Gastroesophageal sphincter (tissue), 4 donors: Measurements from ENCODE around the gene TOMM22. TPM values are rescaled to one million over a fixed set of nuclear protein-coding genes. Genes with fewer than 3 reads are reported as not detected.

ENCODE experiments used
- ATAC-seq: fragments of 150-250 bp; one replicate; pipeline ENCODE4 v1.9.1; 2016; ENCODE audit warnings: mild to moderate bottlenecking, moderate library complexity
- H3K27ac ChIP-seq, 4 donors: fragments of 200-600 bp; sonication (generic) in 3 of 4; 1 replicate in 3 of 4; 2 replicates in 1 of 4; pipeline ENCODE4 v1.5.1; 2016 to 2019
- H3K27me3 ChIP-seq: fragments of 200-600 bp; sonication (generic); one replicate; pipeline ENCODE4 v1.5.1; 2019
- H3K36me3 ChIP-seq, 2 donors: fragments of 200-600 bp; sonication (generic); one replicate each; pipeline ENCODE4 v1.5.1; 2019; ENCODE audit warnings: control low read depth in 1 of 2
- H3K4me1 ChIP-seq, 3 donors: fragments of 200-600 bp; sonication (generic); 1 replicate in 2 of 3; 2 replicates in 1 of 3; pipeline ENCODE4 v1.5.1; 2016 to 2019; ENCODE audit warnings: control low read depth in 2 of 3
- H3K4me3 ChIP-seq, 2 donors: fragments of 200-600 bp; sonication (generic); one replicate each; pipeline ENCODE4 v1.5.1; 2019; ENCODE audit warnings: mild to moderate bottlenecking in 1 of 2, moderate library complexity in 1 of 2
- H3K9me3 ChIP-seq, 3 donors: fragments of 200-600 bp; sonication (generic); one replicate each; pipeline ENCODE4 v1.5.1; 2017 to 2019; ENCODE audit warnings: control low read depth in 2 of 3
- EP300 ChIP-seq: sonication (generic); formaldehyde crosslinking; IDR thresholded peaks from one replicate; pipeline ENCODE4 v1.6.1; 2017; ENCODE audit warnings: antibody characterized with exemption, mild to moderate bottlenecking
- POLR2A ChIP-seq, 2 donors: fragments of 450-650 bp; IDR thresholded peaks; one replicate each; pipeline ENCODE4 v1.6.1; 2017; ENCODE audit warnings: antibody characterized with exemption in 2 of 2, mild to moderate bottlenecking in 2 of 2, moderate library complexity in 1 of 2
- POLR2AphosphoS5 ChIP-seq: sonication (generic); formaldehyde crosslinking; IDR thresholded peaks from one replicate; pipeline ENCODE4 v1.6.1; 2017; ENCODE audit warnings: antibody characterized with exemption
- WGBS, 2 donors: methylation state at CpG; one replicate each; pipeline ENCODE4 v1.1.5; 2018; ENCODE audit warnings: low coverage in 1 of 2; 5-methylcytosine and 5-hydroxymethylcytosine counted together
- total RNA-seq, 4 donors: library from RNA; depleted of rRNA; stranded (reverse); fragments of >200 nt; gene quantifications; one replicate each; pipeline ENCODE4 v1.1.0, GENCODE V29; 2016
- TF ChIP-seq, protein P1 (sequence below), 4 experiments: fragments of 200-600 bp in 2 of 4; fragments of 450-650 bp in 2 of 4; sonication (generic) in 1 of 4; IDR thresholded peaks; one replicate each; pipeline ENCODE4 v1.5.1; 2017 to 2019; ENCODE audit warnings: antibody characterized with exemption in 4 of 4, mild to moderate bottlenecking in 2 of 4, moderate library complexity in 2 of 4

TOMM22 gene
- total RNA-seq, 4 donors from 2014 or later, result 29.6 to 41.2 (median 32.2) TPM

DNA sequence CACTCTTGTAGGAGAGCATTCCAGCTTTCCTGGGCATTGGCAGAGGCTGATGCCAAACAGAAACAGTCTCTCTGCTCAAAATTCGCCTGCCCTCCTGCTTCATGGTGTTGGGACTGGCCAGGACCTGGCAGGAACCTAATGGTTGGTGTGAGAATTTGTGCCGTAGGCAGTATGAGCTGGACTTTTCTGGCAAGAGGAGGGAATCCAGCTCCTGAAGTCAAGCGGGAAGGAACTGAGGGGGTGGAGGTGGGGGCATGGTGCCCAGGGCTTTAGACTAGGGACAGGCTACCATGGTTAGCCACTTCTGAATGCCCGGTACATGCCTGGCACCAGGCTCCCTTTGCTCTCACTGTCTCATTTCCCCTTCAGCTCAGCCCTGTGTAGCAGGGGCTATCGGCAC lies 6.9 kb upstream of the TOMM22 start:
- no peak for ATAC-seq
- H3K4me1 ChIP-seq, result no peaks in the 10 kb centered on the region
- H3K36me3 ChIP-seq, result peaks cover 0 to 42% of the 10 kb centered on the region in 2 donors
- no peak overlapping the region for H3K27ac ChIP-seq
- TF ChIP-seq POLR2A (IDR thresholded peaks at IDR 0.05) (no peak), POLR2AphosphoS5 (no peak), EP300 (no peak)
- TF ChIP-seq, protein P1, sequence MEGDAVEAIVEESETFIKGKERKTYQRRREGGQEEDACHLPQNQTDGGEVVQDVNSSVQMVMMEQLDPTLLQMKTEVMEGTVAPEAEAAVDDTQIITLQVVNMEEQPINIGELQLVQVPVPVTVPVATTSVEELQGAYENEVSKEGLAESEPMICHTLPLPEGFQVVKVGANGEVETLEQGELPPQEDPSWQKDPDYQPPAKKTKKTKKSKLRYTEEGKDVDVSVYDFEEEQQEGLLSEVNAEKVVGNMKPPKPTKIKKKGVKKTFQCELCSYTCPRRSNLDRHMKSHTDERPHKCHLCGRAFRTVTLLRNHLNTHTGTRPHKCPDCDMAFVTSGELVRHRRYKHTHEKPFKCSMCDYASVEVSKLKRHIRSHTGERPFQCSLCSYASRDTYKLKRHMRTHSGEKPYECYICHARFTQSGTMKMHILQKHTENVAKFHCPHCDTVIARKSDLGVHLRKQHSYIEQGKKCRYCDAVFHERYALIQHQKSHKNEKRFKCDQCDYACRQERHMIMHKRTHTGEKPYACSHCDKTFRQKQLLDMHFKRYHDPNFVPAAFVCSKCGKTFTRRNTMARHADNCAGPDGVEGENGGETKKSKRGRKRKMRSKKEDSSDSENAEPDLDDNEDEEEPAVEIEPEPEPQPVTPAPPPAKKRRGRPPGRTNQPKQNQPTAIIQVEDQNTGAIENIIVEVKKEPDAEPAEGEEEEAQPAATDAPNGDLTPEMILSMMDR (IDR thresholded peaks at IDR 0.05), result no peak
- H3K9me3 ChIP-seq, result no peaks in the 10 kb centered on the region
- 53 to 88% methylated on average over 1 to 4 of the region's 5 CpGs for WGBS, 2 donors
- no peaks in the 10 kb centered on the region for H3K27me3 ChIP-seq
- no peak overlapping the region for H3K4me3 ChIP-seq

DNA sequence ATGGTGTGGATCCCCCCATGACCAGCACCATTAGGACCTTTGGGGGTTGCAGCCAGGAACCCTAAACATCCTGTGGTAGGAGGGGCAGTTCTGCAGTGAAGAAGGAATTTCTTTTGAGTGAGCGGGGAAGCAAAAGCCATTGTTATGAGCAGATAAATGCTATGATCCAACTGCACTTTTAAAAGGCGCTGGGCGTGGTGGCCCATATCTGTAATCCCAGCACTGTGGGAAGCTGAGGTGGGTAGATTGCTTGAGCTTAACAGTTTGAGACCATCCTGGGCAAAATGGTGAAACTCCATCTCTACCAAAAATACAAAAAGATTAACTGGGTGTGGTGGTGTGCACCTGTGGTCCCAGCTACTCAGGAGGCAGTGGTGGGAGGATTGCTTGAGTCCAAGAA lies 5.9 kb upstream of the TOMM22 start:
- H3K27me3 ChIP-seq, result no peaks in the 10 kb centered on the region
- no peak for ATAC-seq
- no peaks in the 10 kb centered on the region for H3K9me3 ChIP-seq
- no peak overlapping the region for H3K27ac ChIP-seq
- 100% methylated on average over 2 to 3 of the region's 3 CpGs for WGBS, 2 donors
- no peak overlapping the region for H3K4me3 ChIP-seq
- TF ChIP-seq, protein P1 (IDR thresholded peaks at IDR 0.05), result no peak
- TF ChIP-seq POLR2AphosphoS5 (no peak), POLR2A (IDR thresholded peaks at IDR 0.05) (no peak), EP300 (no peak)
- peaks cover 0 to under 1% (median 0%) of the 10 kb centered on the region in 3 donors for H3K4me1 ChIP-seq
- H3K36me3 ChIP-seq, result peaks cover 0 to 34% of the 10 kb centered on the region in 2 donors

DNA sequence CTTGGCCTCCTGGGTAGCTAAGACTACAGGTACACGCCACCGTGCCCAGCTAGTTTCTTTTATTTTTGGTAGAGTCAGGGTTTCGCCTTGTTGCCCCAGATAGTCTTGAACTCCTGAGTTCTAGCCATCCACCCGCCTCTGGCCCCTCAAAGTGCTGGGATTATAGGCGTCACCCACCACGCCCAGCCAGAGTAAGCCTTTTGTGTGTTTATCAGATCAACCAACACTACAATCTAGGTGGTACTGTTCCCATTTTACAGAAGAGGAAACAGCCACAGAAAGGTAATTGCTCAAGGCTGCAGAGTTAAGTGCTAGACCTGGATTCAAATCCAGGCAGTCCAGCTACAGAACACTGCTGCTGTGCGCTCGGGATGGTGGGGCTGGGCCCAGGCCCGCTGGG lies 3.1 kb downstream of the TOMM22 start:
- H3K27me3 ChIP-seq, result no peaks in the 10 kb centered on the region
- H3K9me3 ChIP-seq, result no peaks in the 10 kb centered on the region
- peaks cover 0 to 70% of the 10 kb centered on the region in 2 donors for H3K36me3 ChIP-seq
- peaks cover 0 to 18% (median 6%) of the 10 kb centered on the region in 3 donors for H3K4me1 ChIP-seq
- H3K4me3 ChIP-seq, result no peak overlapping the region
- ATAC-seq, result no peak
- 89 to 90% methylated on average over 5 to 9 of the region's 9 CpGs for WGBS, 2 donors
- H3K27ac ChIP-seq, result no peak overlapping the region
- TF ChIP-seq POLR2AphosphoS5 (no peak), POLR2A (IDR thresholded peaks at IDR 0.05) (no peak), EP300 (no peak)
- TF ChIP-seq, protein P1 (IDR thresholded peaks at IDR 0.05), result no peak

DNA sequence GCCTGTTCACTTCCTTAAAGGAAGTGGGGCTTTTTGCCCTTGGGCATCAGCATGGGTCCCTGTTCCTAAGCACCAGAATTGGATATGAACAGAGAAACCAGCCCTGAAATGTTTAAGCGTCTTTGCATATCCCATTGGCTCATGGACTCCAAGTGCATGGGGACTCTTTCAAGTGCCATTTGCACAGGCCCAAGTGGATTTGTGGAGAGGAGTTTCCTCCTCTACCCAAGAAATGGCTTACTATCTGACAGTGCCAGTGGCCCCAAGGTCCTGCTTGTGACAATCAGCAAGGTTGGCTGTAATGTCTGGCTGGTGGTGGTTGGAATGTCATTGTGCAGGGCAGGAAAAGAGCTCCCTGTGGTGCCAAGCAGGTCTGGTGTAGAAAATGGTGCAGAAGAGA lies 4.0 kb downstream of the TOMM22 start:
- Histone ChIP-seq H3K4me1 (peaks cover 0 to 18% (median 6%) of the 10 kb centered on the region in 3 donors), H3K4me3 (no peak overlapping the region), H3K27me3 (no peaks in the 10 kb centered on the region), H3K27ac (no peak overlapping the region), H3K9me3 (no peaks in the 10 kb centered on the region), H3K36me3 (peaks cover 0 to 77% of the 10 kb centered on the region in 2 donors)
- 56 to 71% methylated on average over 1 of the region's 1 CpG for WGBS, 2 donors
- TF ChIP-seq EP300 (no peak), POLR2A (IDR thresholded peaks at IDR 0.05) (no peak), POLR2AphosphoS5 (no peak)
- TF ChIP-seq, protein P1 (IDR thresholded peaks at IDR 0.05), result no peak
- ATAC-seq, result no peak

DNA sequence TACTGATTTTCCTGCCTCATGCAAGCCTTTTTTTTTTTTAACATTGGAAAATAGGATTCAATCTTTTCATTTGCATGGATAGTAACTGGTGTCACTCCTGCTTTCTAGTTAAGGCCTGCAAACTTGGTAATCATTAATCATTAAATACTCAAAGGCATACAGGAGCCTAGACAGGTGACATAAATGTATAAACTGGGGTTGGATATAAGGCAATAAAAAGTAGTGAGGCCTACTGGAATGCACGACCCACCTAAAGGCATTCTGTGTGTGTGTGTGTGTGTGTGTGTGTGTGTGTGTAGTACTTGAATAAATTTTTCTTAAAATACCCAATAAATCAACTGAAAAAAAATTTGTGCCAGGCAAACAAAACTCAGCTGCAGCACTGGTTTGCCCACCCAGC lies 7.9 kb downstream of the TOMM22 start:
- Histone ChIP-seq H3K4me1 (peaks cover 0 to 21% (median 4%) of the 10 kb centered on the region in 3 donors), H3K4me3 (no peak overlapping the region), H3K27ac (no peak overlapping the region), H3K9me3 (no peaks in the 10 kb centered on the region), H3K27me3 (no peaks in the 10 kb centered on the region), H3K36me3 (peaks cover 0 to 90% of the 10 kb centered on the region in 2 donors)
- 47 to 50% methylated on average over 1 of the region's 1 CpG for WGBS, 2 donors
- no peak for TF ChIP-seq POLR2AphosphoS5
- TF ChIP-seq, protein P1 (IDR thresholded peaks at IDR 0.05), result no peak
- ATAC-seq, result no peak
